ENCODE measurements around the gene ARHGEF39.

The ARHGEF39 gene

GRCh38 chr9:35675732-35676392 lies 10.9 kb upstream of the ARHGEF39 start:
- Mint-ChIP-seq H3K4me1 (peaks cover 45% of the 10 kb centered on the region), H3K27ac (no peak overlapping the region), H3K9me3 (no peaks in the 10 kb centered on the region), H3K4me3 (peak overlapping the region; percentile 77), H3K36me3 (ENCODE audit: low read depth) (no peaks in the 10 kb centered on the region), H3K27me3 (ENCODE audit: low read depth, poor library complexity) (peaks cover 34% of the 10 kb centered on the region)
- TF ChIP-seq CTCF (IDR thresholded peaks at IDR 0.05), result no peak
- DNase-seq, result peak; percentile 94

- no peaks in the 10 kb centered on the region for H3K9me3 Mint-ChIP-seq
- peaks cover 45% of the 10 kb centered on the region for H3K4me1 Mint-ChIP-seq
- no peak for TF ChIP-seq CTCF (IDR thresholded peaks at IDR 0.05)
- peak overlapping the region; percentile 77 for H3K4me3 Mint-ChIP-seq
- H3K36me3 Mint-ChIP-seq (ENCODE audit: low read depth), result no peaks in the 10 kb centered on the region
- H3K27me3 Mint-ChIP-seq (ENCODE audit: low read depth, poor library complexity), result peaks cover 34% of the 10 kb centered on the region
- no peak for DNase-seq
- no peak overlapping the region for H3K27ac Mint-ChIP-seq
Observed at GRCh38 chr9:35675204-35675603, 10.2 kb upstream of the ARHGEF39 start.

GRCh38 chr9:35674025-35674361 lies 9.0 kb upstream of the ARHGEF39 start:
- no peak for TF ChIP-seq CTCF (IDR thresholded peaks at IDR 0.05)
- no peak overlapping the region for H3K27ac Mint-ChIP-seq
- peaks cover 45% of the 10 kb centered on the region for H3K4me1 Mint-ChIP-seq
- H3K9me3 Mint-ChIP-seq, result no peaks in the 10 kb centered on the region
- no peaks in the 10 kb centered on the region for H3K36me3 Mint-ChIP-seq (ENCODE audit: low read depth)
- H3K27me3 Mint-ChIP-seq (ENCODE audit: low read depth, poor library complexity), result peaks cover 31% of the 10 kb centered on the region
- peak overlapping the region; percentile 67 for H3K4me3 Mint-ChIP-seq
- DNase-seq, result no peak

GRCh38 chr9:35673132-35674024 lies 8.4 kb upstream of the ARHGEF39 start, which contains the start of gene CA9:
CA9 (plus strand) TSS chr9:35673928; CDS start chr9:35673960, 32 bp downstream.
- Mint-ChIP-seq H3K36me3 (ENCODE audit: low read depth) (no peaks in the 10 kb centered on the region), H3K9me3 (no peaks in the 10 kb centered on the region), H3K4me3 (peak within 1 kb of the TSS; percentile 67), H3K27ac (no peak within 1 kb of the TSS), H3K27me3 (ENCODE audit: low read depth, poor library complexity) (peaks cover 31% of the 10 kb centered on the region), H3K4me1 (peaks cover 47% of the 10 kb centered on the region)
- no peak for TF ChIP-seq CTCF (IDR thresholded peaks at IDR 0.05)
- no peak for DNase-seq

GRCh38 chr9:35669331-35670145 lies 4.5 kb upstream of the ARHGEF39 start:
- H3K27me3 Mint-ChIP-seq (ENCODE audit: low read depth, poor library complexity), result peaks cover 28% of the 10 kb centered on the region
- no peaks in the 10 kb centered on the region for H3K9me3 Mint-ChIP-seq
- no peaks in the 10 kb centered on the region for H3K36me3 Mint-ChIP-seq (ENCODE audit: low read depth)
- no peak for DNase-seq
- peaks cover 39% of the 10 kb centered on the region for H3K4me1 Mint-ChIP-seq
- H3K4me3 Mint-ChIP-seq, result no peak overlapping the region
- no peak for TF ChIP-seq CTCF (IDR thresholded peaks at IDR 0.05)
- peak overlapping the region; percentile 56 for H3K27ac Mint-ChIP-seq
